ENCODE measurements around the gene HMGB4. TPM values are rescaled to one million over a fixed set of nuclear protein-coding genes. Genes with fewer than 3 reads are reported as not detected.

HMGB4 gene
- total and polyA plus RNA-seq, 7 donors: not detected

DNA sequence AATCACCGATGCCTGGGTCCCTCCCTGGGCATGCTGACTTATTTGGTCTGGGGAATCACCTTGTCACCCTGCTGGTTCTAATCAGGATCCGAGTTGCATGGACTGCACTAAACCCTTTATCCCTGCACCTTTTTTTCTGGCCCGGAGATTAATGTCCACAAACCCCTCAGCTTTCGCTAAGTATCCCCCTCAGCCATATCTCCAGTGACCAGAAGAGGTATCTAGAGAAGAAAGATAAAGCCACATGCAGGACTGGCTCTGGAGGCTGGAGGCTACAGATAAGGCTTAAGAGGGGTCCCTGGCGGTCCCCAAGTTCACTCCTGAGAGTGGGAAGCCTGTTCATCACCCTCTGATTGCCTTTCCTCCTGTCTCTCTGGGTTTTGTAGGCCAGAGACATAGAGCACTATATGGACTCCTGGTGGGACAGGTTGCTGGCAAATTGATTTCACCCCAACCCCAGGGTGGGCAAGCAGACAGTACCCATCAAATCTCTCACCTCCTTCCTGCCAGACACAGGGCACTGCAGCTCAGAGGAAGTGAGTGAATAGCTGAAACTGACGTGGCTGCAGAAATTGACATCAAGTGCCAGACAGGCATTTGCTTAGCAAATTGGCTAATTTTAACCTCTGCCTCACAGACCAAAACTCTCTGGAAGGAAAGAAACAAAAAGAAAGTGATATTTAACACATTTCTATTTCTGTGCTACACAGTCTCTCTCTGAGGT is 38.8 kb downstream of the HMGB4 start:
- intact Hi-C loops (cut with DNase I): no loop called here
- no peaks in the 10 kb centered on the region for H3K9me3 ChIP-seq
- no peak overlapping the region for H3K4me3 ChIP-seq
- TF ChIP-seq EP300 (IDR thresholded peaks at IDR 0.05) (no peak), POLR2A (IDR thresholded peaks at IDR 0.05) (no peak), POLR2AphosphoS5 (IDR thresholded peaks at IDR 0.05) (no peak)
- TF ChIP-seq, protein P1, sequence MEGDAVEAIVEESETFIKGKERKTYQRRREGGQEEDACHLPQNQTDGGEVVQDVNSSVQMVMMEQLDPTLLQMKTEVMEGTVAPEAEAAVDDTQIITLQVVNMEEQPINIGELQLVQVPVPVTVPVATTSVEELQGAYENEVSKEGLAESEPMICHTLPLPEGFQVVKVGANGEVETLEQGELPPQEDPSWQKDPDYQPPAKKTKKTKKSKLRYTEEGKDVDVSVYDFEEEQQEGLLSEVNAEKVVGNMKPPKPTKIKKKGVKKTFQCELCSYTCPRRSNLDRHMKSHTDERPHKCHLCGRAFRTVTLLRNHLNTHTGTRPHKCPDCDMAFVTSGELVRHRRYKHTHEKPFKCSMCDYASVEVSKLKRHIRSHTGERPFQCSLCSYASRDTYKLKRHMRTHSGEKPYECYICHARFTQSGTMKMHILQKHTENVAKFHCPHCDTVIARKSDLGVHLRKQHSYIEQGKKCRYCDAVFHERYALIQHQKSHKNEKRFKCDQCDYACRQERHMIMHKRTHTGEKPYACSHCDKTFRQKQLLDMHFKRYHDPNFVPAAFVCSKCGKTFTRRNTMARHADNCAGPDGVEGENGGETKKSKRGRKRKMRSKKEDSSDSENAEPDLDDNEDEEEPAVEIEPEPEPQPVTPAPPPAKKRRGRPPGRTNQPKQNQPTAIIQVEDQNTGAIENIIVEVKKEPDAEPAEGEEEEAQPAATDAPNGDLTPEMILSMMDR (IDR thresholded peaks at IDR 0.05): no peak
- WGBS, 2 donors: 48 to 58% methylated on average over 6 of the region's 6 CpGs
- no peaks in the 10 kb centered on the region for H3K36me3 ChIP-seq
- no peaks in the 10 kb centered on the region for H3K27me3 ChIP-seq
- no peak overlapping the region for H3K27ac ChIP-seq
- DNase-seq: no peak
- no peaks in the 10 kb centered on the region for H3K4me1 ChIP-seq

DNA sequence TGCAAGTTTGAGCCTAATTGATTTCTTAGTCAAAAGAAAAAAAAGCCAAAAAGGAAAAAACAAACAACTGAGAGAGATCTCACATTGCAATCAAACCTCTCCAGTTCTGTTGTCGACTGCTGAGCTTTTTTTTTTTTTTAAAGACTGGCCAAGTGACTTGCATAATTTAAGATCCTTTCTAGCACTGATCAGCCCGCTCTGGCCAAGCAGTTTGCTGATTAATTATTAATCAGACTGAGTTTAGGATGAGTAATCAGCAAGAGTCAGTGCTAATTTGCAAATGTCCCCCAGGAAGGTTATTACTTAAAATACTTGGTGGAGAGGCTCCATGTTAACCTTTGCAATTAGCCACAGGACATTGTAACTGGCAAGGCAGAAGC is 39.3 kb downstream of the HMGB4 start:
- H3K4me3 ChIP-seq: no peak overlapping the region
- no peaks in the 10 kb centered on the region for H3K27me3 ChIP-seq
- WGBS, 2 donors: 7 to 26% methylated on average over 2 of the region's 2 CpGs
- no peaks in the 10 kb centered on the region for H3K4me1 ChIP-seq
- H3K9me3 ChIP-seq: no peaks in the 10 kb centered on the region
- H3K27ac ChIP-seq: no peak overlapping the region
- intact Hi-C loops (cut with DNase I): no loop called here
- no peak for DNase-seq
- TF ChIP-seq EP300 (IDR thresholded peaks at IDR 0.05) (no peak), POLR2A (IDR thresholded peaks at IDR 0.05) (no peak)
- TF ChIP-seq, protein P1 (IDR thresholded peaks at IDR 0.05): no peak
- no peaks in the 10 kb centered on the region for H3K36me3 ChIP-seq

GRCh38 chr1:33905241-33905640 is 41.4 kb downstream of the HMGB4 start:
- intact Hi-C loops (cut with DNase I): no loop called here
- H3K4me1 ChIP-seq: no peaks in the 10 kb centered on the region
- H3K9me3 ChIP-seq: no peaks in the 10 kb centered on the region
- no peak for DNase-seq
- H3K4me3 ChIP-seq: no peak overlapping the region
- TF ChIP-seq POLR2A (IDR thresholded peaks at IDR 0.05): no peak
- no peak for TF ChIP-seq EP300 (IDR thresholded peaks at IDR 0.05)
- TF ChIP-seq POLR2AphosphoS5 (IDR thresholded peaks at IDR 0.05): no peak
- TF ChIP-seq, protein P1 (IDR thresholded peaks at IDR 0.05): no peak
- H3K36me3 ChIP-seq: no peaks in the 10 kb centered on the region
- 58 to 72% methylated on average over 3 of the region's 3 CpGs for WGBS, 2 donors
- H3K27ac ChIP-seq: no peak overlapping the region
- H3K27me3 ChIP-seq: no peaks in the 10 kb centered on the region

DNA sequence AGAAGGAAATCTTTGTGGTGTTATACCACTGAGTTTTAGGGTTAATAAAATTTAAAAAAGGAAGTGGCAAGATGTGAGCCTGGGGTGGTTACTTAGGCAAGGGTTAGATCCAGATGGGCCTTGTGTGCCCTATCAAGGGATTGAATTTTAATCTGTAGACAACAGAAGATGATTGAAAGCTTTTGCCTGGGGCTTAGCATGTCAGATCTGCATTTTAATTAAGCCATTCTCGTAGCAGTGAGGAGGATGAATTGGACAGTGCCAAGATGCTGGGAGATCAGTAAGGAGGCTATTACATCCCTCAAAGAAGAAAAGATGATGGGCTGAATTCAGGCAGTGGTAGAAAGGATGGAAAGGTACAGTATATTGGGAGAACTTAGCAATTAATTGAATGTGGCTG is 42.3 kb downstream of the HMGB4 start:
- DNase-seq: no peak
- Histone ChIP-seq H3K4me1 (no peaks in the 10 kb centered on the region), H3K27me3 (no peaks in the 10 kb centered on the region), H3K9me3 (no peaks in the 10 kb centered on the region), H3K27ac (no peak overlapping the region), H3K36me3 (no peaks in the 10 kb centered on the region), H3K4me3 (no peak overlapping the region)
- 71 to 72% methylated on average over 1 of the region's 1 CpG for WGBS, 2 donors
- intact Hi-C loops (cut with DNase I): no loop called here
- TF ChIP-seq POLR2A (IDR thresholded peaks at IDR 0.05): no peak
- TF ChIP-seq POLR2AphosphoS5 (IDR thresholded peaks at IDR 0.05): no peak
- no peak for TF ChIP-seq EP300 (IDR thresholded peaks at IDR 0.05)
- TF ChIP-seq, protein P1 (IDR thresholded peaks at IDR 0.05): no peak
